Activated gamma-delta T cell (primary cell): Measurements from ENCODE around the gene MS4A4E.
"Not testable (repeated sequence)": the region's sequence is repeated elsewhere in the genome, so short reads cannot be mapped to it uniquely, and the experiment has no call there.

ENCODE experiments used
- DNase-seq: peaks from one replicate; lab custom pipeline; 2025; lab: John Stamatoyannopoulos, UW

The MS4A4E gene

GRCh38 chr11:60221692-60222091 lies 21.2 kb downstream of the MS4A4E start:
- no peak for DNase-seq

DNA sequence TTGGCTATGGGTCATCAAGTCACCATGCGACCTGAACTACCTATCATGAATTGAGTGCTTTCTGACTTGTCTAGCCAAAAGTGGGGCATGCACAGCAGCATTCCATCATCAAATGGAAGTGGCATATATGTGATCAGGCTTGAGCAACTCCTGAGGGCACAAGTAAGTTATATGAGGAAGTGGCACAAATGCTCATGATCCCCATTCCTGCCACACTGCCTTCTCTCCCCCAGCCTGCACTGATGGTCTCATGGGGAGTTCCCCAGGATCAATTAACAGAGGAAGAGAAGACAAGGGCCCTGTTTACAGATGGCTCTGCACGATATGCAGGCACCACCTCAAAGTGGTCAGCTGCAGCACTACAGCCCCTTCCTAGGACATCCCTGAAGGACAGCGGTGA lies 21.8 kb downstream of the MS4A4E start:
- no peak for DNase-seq

DNA sequence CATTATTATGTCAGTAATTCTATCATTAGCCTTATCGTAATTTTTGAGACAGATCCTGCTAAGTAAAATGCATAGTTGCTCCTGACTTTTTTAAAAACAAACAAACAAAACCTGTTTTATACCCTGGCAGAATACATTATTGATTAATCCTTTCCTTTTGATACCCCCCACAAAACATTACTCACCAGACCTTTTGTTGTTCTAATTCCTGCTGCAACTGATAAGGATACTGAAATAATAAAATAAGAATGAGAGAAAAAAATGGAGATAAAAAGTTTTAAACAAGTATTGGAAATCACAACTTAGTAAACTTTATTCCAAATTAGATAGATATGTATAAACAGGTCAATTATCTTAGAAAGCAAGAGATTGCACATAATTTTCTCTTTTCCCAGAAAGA lies 28.6 kb downstream of the MS4A4E start:
- no peak for DNase-seq

- no peak for DNase-seq
Observed at GRCh38 chr11:60211206-60211605, 31.7 kb downstream of the MS4A4E start.

DNA sequence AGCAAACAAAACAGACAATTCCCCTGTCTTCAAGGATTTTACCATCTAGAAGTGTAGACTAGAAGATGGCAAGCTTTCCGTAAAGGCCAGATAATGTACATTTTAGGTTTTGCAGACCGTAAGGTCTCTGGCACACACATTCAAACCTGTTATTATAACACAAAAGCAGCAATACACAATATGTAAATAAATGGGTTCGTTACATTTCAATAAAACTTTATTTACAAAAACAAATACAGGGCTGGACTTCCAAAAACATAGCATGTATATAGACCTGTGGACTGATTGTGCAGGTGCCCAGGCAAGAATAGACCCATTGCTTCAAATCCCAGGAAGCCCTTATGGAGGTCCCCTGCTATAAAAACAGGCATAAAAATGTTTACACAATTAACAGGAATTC lies 33.0 kb downstream of the MS4A4E start:
- no peak for DNase-seq

GRCh38 chr11:60208951-60209350 lies 34.0 kb downstream of the MS4A4E start:
- DNase-seq, result no peak

DNA sequence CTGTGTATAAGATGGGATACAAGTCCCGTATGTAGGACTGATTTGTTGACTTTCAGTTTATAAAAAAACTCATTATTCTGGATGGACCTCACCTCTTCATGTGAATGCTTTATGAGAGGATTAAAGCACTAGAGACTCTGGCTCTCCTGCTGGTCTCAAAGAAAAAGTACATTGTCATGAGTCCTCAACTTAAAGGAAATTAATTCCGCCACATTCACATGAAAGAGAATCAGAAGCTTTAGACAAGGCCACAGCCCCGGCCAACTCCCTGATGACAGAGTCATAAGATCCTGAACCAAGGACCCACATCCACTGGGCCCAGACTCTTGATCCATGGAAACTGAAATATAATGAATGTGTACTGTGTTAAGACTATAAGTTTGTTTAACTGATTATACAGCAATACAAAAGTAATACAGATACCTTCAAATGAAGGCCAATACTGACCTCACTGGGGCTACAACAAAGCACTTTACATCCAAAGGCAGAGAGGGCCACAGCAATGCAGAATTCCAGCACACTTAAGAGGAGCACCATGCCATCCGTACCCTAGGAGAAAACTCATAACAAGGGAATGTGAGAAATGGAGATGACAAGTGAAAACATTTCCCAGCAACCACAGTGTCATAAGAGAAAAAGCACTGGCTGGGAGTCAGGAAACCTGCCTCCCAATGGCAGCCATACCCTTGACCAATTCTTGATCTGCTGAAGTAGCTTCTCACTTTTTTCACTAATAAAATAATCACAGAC lies 34.6 kb downstream of the MS4A4E start:
- no peak for DNase-seq

GRCh38 chr11:60206616-60207015 lies 36.3 kb downstream of the MS4A4E start:
- DNase-seq, result no peak

DNA sequence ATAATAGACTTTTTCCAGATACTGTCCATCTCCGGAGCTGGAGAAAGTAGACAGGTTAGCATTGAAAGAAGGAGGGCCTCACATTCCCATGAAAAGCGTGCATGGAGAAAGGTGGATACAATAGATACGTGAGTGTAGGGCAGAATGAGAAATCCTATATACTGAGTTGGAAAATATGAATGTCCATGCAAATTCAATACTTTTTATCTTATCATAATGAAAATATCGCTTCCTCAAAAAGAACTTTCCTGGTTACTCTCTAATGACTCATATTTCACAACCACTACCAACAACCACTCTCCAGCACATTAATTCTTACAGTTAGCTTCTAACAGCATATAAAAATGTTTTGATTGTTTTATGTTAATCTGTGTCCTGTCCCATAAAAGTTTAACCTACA lies 38.0 kb downstream of the MS4A4E start:
- DNase-seq, result no peak

GRCh38 chr11:60201334-60201733 lies 41.6 kb downstream of the MS4A4E start:
- not testable (repeated sequence) for DNase-seq

DNA sequence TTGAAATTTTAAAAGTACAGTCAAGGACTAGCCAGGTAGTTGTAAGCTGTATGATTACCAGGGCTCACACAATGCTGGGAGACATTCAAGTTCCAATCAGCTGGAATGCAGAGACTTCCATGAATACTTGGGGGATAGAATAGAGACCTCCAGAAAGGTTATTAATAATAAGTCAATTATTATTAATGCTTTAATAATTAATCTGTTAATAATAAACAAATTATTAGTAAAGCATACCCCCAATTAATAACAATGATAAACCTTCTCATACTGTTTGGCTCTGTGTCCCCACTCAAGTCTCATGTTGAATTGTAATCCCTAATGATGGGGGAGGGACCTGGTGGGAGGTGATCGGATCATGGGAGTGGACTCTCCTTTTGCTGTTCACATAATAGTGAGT lies 45.5 kb downstream of the MS4A4E start:
- DNase-seq, result no peak

DNA sequence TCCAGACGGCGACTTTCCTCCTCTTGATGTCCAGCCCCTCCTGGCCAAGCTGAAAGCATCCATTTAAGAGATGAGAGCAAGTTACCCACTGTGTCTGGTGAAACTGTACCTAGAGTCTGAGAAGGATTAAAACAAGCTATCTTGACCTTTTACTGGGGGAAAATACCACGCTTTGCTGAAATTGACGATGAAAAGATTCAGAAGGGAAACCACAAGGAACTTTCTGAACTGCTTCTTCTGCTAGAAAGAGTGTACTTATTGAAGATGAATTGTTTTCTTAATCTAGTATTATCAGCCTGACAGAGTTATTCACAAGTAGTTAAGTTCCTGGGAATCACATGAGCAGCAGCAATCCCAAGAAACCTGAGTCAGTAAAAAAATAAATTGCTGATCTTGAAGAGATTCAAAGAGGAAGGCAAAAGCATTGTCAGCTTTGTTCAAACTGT lies 47.0 kb downstream of the MS4A4E start:
- no peak for DNase-seq

DNA sequence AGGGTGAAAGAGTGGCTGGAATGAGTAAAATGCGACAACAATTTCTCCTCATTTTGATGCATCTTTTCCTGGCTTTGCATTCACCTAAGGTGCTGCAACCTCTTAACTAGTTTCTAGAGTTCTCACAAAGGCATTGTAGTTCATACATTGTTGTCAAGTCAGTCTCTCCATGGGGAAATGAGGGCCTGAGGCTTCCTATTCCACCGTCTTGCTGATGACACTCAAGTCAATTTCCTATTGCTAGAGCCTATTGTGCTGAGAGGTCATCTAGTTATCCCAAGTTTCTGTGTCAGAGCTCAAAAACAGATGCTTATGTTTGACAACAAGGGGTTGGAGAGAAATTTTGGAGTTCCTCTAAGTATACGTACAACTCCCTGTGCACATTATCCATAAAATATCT lies 48.4 kb downstream of the MS4A4E start:
- no peak for DNase-seq

DNA sequence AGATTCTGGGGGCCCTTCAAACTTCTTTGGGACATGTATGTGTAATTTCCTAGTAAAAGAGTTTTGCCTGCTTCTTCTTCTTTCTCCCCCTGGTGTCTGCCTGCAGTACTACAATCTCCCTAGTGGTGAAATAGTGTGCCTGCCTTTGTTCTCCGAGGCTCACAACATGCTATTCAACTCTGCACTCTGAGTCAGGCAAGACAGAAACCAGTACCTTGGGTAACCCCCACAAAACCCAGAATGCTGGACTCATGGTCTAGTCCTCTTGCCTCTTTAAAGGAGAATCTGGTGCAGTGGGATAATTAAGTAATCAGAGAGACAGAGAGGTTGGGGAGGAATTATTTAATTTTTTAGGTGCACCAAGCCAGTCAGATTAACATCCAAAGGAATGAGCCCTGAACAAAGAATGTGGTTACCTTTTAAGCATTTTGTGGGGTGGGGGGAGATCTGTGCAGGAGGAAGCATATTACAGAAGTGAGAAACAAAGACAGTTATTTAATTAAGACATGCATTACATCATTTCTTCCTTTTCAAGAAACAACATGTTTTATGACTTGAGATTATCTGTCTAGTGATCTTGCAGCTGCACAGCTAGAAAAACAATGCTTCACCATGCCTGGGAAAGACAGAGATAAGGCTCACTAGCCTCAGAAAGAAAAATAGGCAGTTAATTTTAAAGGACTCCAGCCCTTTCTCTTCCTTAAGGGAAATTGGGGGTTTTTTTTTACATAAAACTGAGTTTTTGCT lies 49.1 kb downstream of the MS4A4E start:
- no peak for DNase-seq

DNA sequence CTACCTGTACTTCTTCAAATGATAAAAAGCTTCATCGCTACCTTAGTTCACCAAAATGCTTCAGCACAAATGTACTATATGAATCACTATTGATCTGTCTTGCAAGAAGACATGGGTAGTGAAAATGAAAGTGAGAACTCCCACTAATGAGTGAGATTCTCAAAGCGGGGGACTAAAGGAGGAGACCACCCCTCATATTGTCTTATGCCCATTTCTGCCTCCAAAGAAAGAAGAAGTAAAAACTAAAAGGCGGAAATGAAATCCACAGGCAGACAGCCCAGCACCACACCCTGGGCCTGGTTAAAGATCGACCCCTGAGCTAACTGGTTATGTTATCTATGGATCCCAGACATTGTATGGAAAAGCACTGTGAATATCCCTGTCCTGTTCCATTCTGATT lies 50.4 kb downstream of the MS4A4E start:
- not testable (repeated sequence) for DNase-seq

DNA sequence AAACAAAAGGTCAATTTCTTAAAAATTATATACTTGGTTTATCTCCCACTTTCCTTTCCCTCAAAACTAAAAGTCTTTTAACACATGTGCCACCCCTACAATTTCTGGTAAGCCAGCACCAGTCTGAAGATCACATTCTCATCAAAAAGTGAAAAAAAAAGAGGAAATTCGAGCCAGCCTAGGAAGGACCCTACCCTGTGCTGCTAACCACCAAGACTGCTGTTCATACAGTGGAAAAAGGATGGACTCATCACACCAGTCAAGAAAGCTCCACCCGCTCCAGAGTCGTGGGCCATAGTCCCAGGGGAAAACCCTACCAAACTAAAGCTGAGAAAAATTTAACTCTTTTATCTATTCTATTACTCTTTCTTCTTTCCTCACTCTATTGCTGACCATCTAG lies 54.5 kb downstream of the MS4A4E start:
- not testable (repeated sequence) for DNase-seq

DNA sequence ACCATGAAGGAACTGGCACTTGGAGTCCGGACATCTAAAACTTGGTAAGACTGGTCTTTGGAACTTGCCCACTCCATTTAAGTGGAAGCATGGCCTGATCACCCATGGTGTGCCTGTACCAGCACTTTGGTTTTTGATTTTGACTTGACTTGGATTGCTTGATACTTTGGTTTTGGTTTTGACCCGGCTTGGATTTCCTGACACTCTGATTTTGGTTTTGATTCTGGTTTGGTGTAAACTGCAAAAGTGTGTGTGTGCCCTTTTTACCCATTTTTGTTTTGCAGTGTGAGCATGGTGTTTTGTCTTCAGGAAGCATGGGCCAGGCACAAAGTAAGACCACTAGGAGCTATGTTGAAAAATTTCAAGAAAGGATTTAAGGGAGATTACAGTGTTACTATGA lies 56.8 kb downstream of the MS4A4E start:
- not testable (repeated sequence) for DNase-seq

DNA sequence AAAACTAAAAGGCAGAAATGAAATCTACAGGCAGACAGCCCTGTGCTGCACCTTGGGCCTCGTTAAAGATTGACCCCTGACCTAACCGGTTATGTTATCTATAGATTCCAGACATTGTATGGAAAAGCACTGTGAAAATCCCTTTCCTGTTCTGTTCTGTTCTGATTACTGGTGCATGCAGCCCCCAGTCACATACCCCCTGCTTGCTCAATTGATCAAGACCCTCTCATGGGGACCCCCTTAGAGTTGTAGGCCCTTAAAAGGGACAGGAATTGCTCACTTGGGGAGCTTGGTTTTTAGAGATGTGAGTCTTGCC lies 57.5 kb downstream of the MS4A4E start:
- not testable (repeated sequence) for DNase-seq

GRCh38 chr11:60184824-60185511 lies 58.0 kb downstream of the MS4A4E start:
- no peak for DNase-seq

GRCh38 chr11:60183591-60184205 lies 59.2 kb downstream of the MS4A4E start:
- no peak for DNase-seq

- DNase-seq, result no peak
Observed at GRCh38 chr11:60182541-60183330, 60.2 kb downstream of the MS4A4E start, which contains the start of gene MS4A6A. MS4A6A (minus strand) TSS chr11:60183083; CDS start chr11:60181727, 1,356 bp downstream.

GRCh38 chr11:60175860-60176275 lies 67.1 kb downstream of the MS4A4E start:
- no peak for DNase-seq
